ENCODE data around the gene DLGAP1. TPM values are rescaled to one million over a fixed set of nuclear protein-coding genes. Genes with fewer than 3 reads are reported as not detected.
"Not testable (repeated sequence)": the region's sequence is repeated elsewhere in the genome, so short reads cannot be mapped to it uniquely, and the experiment has no call there.

The DLGAP1 gene
- total and polyA plus RNA-seq, 7 donors = 0.13 to 2.6 (median 1.3) TPM; not detected in 1

DNA sequence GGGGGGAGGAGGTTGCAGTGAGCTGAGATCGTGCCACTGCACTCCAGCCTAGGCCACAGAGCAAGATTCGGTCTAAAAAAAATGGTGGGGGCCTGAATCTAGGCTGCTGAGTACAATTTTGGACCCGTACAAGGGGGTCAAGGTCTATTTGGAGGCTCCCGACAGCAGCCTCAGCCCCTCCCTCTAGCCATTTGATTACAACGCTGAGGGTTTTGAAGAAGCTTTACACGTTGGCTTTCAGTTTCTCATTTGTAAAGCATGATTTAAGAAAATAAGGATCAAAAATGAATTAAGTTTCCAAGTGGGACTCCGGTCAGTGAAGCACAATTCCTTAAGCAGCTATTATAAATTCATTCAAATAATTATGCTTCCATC lies 871.2 kb downstream of the DLGAP1 start:
- intact Hi-C loops (cut with DNase I) = no loop called here

DNA sequence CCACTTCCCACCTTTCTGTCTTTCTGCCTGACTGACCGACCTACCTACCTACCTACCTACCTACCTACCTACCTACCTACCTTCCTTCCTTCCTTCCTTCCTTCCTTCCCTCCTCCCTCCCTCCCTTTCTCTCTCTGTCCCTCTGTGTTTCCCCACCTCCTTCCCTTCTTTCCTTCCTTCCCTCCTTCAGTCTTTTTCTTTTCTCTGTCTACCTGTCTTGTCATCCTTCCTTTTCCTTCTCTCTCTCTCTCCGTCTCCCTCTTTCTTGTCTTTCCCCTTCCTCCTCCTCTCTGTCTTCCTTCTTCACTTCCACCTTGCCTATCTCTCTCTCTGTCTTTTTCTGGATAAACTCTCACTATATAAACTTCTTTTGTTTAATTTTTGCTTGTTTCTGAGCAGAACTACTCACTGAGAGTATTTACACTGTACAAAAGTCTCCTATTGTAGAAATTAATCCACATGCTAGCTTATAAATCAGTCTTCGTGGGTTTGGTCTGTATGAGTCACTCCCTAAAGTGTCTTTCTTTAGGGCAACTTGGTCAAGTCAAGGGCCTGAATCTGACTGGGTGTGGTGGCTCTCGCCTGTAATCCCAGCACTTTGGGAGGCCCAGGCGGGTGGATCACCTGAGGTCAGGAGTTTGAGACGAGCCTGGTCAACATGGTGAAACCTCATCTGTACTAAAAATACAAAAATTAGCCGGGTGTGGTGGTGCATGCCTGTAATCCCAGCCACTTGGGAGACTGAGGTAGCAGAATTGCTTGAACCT lies 871.8 kb downstream of the DLGAP1 start:
- WGBS, 2 donors = 55 to 78% methylated on average over 7 of the region's 7 CpGs
- intact Hi-C loops (cut with DNase I); H3K9me3 ChIP-seq; DNase-seq; H3K27me3 ChIP-seq; H3K36me3 ChIP-seq; H3K27ac ChIP-seq; H3K4me1 ChIP-seq; H3K4me3 ChIP-seq: not testable (repeated sequence)

More for the DNA sequence above, 871.2 kb downstream of the DLGAP1 start:
- Histone ChIP-seq H3K27me3 (no peaks in the 10 kb centered on the region), H3K4me3 (no peak overlapping the region), H3K4me1 (no peaks in the 10 kb centered on the region), H3K36me3 (no peaks in the 10 kb centered on the region), H3K9me3 (no peaks in the 10 kb centered on the region), H3K27ac (no peak overlapping the region)
- no peak for TF ChIP-seq CTCF (IDR thresholded peaks at IDR 0.05)
- TF ChIP-seq POLR2A (IDR thresholded peaks at IDR 0.05) = no peak
- no peak for TF ChIP-seq EP300 (IDR thresholded peaks at IDR 0.05)
- no peak for TF ChIP-seq POLR2AphosphoS5 (IDR thresholded peaks at IDR 0.05)
- DNase-seq = no peak
- WGBS, 2 donors = 59 to 74% methylated on average over 7 of the region's 7 CpGs

GRCh38 chr18:3581890-3582289 lies 873.2 kb downstream of the DLGAP1 start:
- DNase-seq = no peak
- H3K27me3 ChIP-seq = no peaks in the 10 kb centered on the region
- H3K9me3 ChIP-seq = no peaks in the 10 kb centered on the region
- H3K36me3 ChIP-seq = no peaks in the 10 kb centered on the region
- no peaks in the 10 kb centered on the region for H3K4me1 ChIP-seq
- intact Hi-C loops (cut with DNase I) = no loop called here
- TF ChIP-seq CTCF (IDR thresholded peaks at IDR 0.05) (no peak), POLR2A (IDR thresholded peaks at IDR 0.05) (no peak), POLR2AphosphoS5 (IDR thresholded peaks at IDR 0.05) (no peak), EP300 (IDR thresholded peaks at IDR 0.05) (no peak)
- H3K4me3 ChIP-seq = no peak overlapping the region
- no peak overlapping the region for H3K27ac ChIP-seq
- WGBS, 2 donors = 91 to 96% methylated on average over 13 of the region's 13 CpGs

DNA sequence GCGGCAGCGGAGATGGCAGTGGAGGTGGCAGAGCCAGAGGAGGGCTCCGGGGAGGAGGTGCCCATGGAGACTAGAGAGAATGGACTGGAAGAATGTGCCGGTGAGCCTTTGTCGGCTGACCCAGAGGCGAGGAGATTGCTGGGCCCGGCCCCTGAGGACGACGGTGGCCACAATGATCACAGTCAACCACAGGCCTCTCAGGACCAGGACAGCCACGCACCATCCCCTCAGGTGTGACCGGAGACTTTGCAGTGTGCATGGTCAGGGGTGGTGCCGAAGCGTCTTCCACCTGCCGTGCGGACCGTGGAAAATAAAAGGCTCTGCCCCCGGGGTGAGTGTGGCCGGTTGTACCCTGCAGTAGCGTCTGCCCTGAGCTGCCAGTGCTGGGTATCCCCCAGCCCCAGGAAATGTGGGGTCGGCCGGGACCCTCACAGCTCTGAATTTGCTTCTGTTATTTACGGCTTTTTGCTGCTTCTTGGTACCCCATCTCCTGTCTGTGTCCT lies 874.5 kb downstream of the DLGAP1 start:
- H3K4me1 ChIP-seq; H3K36me3 ChIP-seq; intact Hi-C loops (cut with DNase I); H3K27ac ChIP-seq; H3K9me3 ChIP-seq; H3K4me3 ChIP-seq; H3K27me3 ChIP-seq; DNase-seq: not testable (repeated sequence)
- 94 to 97% methylated on average over 20 of the region's 22 CpGs for WGBS, 2 donors

DNA sequence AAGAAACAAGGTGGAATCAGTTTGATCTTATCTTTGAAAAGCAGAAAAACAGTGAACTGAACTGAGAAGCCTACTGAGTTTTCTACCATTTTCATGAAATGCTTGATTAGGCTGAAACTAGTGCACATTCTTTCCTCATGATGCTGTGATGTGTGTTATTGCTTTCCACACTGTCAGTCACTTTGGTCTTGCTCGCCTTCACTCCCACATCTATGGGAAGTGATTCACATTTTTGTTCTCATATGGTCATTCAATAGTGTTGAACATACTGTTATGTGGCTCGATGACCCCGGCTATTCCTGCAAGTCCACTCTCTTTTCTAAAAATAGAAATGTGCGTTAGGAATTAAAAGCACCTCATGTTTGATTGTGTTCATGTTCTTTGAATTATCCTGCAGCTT lies 875.4 kb downstream of the DLGAP1 start:
- TF ChIP-seq CTCF (IDR thresholded peaks at IDR 0.05) (no peak), EP300 (IDR thresholded peaks at IDR 0.05) (no peak)
- Histone ChIP-seq H3K36me3 (no peaks in the 10 kb centered on the region), H3K27ac (no peak overlapping the region), H3K4me3 (no peak overlapping the region), H3K27me3 (no peaks in the 10 kb centered on the region), H3K4me1 (no peaks in the 10 kb centered on the region), H3K9me3 (no peaks in the 10 kb centered on the region)
- intact Hi-C loops (cut with DNase I) = no loop called here
- no peak for DNase-seq
- 87 to 91% methylated on average over 4 of the region's 4 CpGs for WGBS, 2 donors

DNA sequence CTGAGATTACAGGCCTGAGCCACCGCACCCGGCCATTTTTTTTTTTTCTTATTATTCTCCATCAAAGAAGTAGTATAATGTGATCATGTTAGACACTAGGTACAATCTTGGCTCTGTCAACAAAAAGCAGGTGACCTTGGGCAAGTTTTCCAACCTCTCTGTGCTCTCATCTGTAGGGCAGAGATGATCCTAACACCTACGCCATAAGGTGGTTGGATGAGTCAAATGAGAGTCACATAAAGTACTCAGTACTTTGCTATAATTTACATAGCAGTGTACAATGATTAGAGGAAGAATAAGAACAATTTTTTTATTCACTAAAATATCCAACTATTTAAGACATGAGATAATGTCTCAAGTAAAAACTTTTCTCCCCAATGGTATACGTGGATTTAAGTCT lies 876.5 kb downstream of the DLGAP1 start:
- no peak for DNase-seq

More for the DNA sequence above, 876.5 kb downstream of the DLGAP1 start:
- WGBS, 2 donors = 83 to 95% methylated on average over 4 of the region's 4 CpGs
- no peak overlapping the region for H3K27ac ChIP-seq
- no peaks in the 10 kb centered on the region for H3K36me3 ChIP-seq
- H3K27me3 ChIP-seq = no peaks in the 10 kb centered on the region
- intact Hi-C loops (cut with DNase I) = no loop called here
- H3K4me1 ChIP-seq = no peaks in the 10 kb centered on the region
- no peak overlapping the region for H3K4me3 ChIP-seq
- TF ChIP-seq EP300 (IDR thresholded peaks at IDR 0.05) (no peak), POLR2AphosphoS5 (IDR thresholded peaks at IDR 0.05) (no peak), CTCF (IDR thresholded peaks at IDR 0.05) (no peak), POLR2A (IDR thresholded peaks at IDR 0.05) (no peak)
- H3K9me3 ChIP-seq = no peaks in the 10 kb centered on the region
